Fibroblast of upper back skin (primary cell): ENCODE measurements around the gene CCDC149.

Source experiments
- DNase-seq: peaks from one replicate; pipeline ENCODE4 v3.0.0-alpha.2; 2013

Gene CCDC149

GRCh38 chr4:24912252-24913118, at the start of gene CCDC149:
TSS of gene CCDC149 (minus strand) at chr4:24913042. CDS start at chr4:24912864, 178 bp downstream.
- DNase-seq: peak; percentile 64

DNA sequence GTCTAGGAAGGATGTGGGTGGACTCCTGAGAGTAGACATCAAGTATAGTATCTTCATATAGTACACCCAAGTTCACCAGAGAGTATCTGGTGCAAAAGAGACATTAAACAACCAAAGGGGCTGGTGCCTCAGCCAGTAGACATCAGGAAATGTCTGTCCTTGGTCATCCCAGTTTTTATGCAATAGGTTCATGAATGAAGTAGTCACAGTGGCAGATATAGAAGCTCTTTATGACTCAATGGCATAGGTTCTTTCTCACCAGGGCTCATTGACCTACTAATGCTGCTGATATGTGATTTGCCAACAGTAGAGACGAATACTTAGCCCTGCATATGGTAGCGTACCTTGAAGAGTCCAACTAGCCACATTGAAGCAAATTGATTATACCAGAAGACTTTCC, 45.0 kb upstream of the CCDC149 start:
- DNase-seq: no peak

GRCh38 chr4:24956763-24957162, 43.9 kb upstream of the CCDC149 start:
- no peak for DNase-seq

DNA sequence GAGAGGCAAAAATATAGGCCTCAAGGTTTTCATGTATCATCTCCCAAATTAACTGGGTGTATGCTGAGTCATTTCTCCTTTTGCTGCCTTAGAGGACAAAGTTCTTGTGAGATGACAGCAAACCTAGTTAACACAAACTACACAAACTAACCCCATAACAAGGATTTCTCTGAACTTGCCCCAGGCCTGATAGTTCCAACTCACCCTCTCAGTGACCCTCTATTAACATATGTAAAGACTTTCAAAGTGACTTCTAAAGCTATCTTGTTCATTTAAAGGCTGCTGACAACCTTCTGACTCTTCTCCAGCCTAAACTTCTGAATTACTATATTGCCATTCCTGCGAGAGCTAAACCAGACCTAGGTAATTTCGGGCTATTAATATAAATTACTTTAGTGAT, 43.2 kb upstream of the CCDC149 start:
- no peak for DNase-seq

DNA sequence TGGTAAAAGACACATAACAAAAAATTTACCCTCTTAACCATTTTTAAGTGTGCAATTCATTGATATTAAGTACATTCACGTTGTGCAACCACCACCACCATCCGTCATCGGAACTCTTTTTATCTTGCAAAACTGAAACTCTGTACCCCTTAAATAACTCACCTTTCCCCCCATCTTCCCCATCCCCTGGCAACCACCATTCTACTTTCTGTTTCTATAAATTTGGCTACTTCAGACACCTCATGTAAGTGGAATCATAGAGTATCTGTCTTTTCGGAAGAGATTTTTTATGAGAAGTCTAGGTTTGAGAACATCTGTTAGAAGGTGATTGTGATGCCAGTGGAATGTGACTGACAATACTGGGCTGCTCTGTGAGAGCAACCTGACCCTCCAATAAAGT, 39.8 kb upstream of the CCDC149 start:
- DNase-seq: no peak

DNA sequence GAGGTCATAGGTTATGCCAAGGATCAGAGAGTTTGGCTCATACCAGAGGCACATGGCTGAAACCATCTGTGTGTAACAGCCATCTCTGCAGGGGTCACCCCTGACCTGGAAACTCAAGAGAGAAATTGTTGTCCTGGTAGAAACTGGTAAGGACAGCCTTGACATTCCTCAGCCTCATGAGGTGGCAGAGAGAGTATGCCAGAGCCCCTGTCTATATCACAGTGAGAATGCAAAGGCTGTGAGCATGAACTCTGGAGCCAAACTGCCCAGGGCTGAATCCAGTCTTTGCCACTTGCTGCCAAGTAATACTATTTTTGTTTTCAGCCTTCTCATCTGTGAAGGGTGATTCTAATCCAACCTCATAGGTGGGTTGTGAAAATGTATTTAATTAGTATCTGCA, 37.1 kb upstream of the CCDC149 start:
- DNase-seq: no peak

GRCh38 chr4:24937917-24938281, 25.1 kb upstream of the CCDC149 start:
- no peak for DNase-seq

GRCh38 chr4:24937176-24937916, 24.5 kb upstream of the CCDC149 start:
- DNase-seq: peak; percentile 16

DNA sequence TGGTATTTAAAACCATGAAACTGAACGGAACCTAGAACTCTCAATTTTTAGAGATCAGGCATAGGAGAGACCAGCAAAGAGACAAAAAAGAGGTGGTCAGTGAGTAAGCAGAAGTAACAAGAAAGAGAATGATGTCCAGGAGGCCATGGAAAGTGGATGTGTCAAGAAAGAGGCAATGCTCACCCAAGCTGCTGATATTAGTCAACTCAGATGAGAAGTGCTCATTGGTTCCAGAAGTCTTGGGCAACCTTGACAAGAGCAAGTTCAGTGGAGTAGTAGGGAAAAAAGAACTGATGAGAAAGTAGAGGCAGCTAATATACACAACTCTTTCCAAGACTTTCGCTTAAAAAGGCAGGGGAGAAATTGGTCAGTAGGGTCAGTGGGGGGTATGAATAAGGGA, 23.0 kb upstream of the CCDC149 start:
- DNase-seq: no peak

DNA sequence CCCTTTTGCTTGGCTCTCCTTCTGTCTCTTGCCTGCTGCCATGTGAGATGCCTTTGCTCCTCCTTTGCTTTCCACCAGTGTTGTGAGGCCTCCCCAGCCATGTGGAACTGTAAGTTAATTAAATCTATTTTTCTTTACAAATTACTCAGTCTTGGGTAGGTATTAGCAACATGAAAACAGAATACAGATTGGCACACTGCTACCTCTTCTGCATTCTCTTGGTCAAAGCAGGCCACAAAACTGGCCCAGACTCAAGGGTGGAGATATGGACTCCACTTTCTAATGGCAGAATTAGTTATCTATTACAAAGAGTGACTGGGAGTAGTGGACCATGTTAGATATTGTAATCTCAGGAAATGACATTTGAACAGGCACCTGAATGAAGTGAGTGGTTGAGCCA, 21.5 kb upstream of the CCDC149 start:
- no peak for DNase-seq

- DNase-seq: no peak
Measured at GRCh38 chr4:24933684-24934275, 20.9 kb upstream of the CCDC149 start.

DNA sequence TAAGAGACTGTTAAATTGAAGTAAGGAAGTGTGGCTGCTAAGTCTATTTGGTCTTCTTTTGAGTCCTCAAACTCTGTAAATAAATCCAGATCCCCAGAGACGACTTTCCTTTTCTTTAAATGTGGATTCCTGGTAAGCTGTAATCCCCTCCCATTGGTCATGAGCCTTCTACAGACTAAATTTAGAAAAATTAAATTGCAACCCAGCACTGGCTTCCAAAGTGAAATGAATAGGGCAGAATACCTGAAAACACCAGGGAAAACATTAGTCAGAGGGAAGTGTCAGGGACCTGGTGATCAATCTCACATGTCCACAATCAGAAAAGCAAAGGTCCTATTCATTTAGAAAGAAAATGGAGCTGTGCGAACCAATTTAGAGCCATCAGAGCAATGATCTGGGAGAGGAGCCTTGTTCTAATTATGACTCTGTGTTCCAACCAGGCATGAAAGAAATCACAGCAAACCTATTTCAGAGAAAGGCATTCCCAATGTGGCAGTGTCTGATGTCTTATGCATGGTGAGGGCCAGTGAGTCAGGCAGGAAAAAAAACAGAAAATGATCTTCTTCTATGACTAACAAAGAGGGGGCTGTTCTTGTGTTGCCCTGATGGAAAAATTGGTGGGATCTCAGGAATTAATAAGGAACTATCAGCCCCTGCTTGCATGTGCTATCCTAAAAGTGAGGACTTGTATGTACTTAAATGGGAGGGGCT, 19.8 kb upstream of the CCDC149 start:
- DNase-seq: peak; percentile 67

DNA sequence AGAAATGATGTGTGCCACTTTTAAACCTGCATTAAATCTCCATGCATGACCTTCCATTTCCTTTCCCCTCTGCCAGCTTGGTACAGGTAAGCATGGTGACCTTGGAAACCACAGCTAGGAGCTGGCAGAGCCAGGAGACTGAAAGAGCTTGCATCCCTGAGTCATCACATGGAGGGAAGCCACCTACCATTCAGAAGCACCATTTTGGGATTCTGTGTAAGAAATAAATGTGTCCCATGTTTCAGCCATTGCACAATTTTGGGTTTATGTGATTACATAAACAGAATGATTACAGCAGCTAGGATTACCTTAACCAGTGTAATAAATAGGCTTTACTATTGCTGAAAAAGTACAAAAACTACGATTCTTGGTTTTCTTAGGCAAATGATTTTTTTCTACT, 17.3 kb upstream of the CCDC149 start:
- DNase-seq: no peak

DNA sequence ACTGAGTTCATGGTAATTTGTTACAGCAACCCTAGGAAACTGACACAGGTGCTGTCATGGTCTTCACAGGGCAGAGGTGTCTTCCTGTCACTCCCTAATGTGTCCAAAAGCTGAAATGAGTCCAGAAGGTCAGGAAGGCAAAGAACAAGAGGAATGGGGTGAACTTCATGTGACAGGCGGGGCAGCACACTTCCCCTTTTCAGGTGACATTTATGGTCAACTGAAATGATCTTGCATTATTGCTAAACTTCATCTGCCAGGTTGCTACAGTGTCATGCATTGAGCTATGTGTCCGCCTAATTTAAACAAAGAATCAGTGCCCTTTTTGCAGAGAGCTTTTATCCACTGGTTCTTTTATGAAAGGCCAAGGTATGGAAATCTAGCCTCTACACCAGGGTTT, 15.9 kb upstream of the CCDC149 start:
- no peak for DNase-seq

DNA sequence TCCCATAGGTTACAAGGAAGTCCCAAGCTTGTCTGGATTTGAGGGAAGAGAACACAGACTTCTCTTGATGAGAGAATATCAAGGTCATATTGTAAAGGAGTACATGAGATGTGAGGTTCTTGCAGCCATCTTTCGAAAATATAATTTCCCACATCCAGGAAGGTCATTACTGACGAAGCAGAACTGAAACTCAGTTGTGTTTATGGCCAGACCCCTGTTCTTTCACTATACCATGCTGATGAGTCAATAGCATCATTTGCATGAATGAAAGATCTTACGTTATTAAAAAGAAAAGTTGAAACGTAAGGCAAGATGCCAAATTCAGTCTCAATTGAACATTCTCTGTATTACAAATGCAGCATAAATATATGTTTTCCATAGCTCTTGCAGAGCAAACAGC, 14.2 kb upstream of the CCDC149 start:
- DNase-seq: no peak

GRCh38 chr4:24924309-24924781, 11.5 kb upstream of the CCDC149 start:
- peak; percentile 99 for DNase-seq

GRCh38 chr4:24923550-24923949, 10.7 kb upstream of the CCDC149 start:
- DNase-seq: no peak

GRCh38 chr4:24923002-24923401, 10.2 kb upstream of the CCDC149 start:
- no peak for DNase-seq

DNA sequence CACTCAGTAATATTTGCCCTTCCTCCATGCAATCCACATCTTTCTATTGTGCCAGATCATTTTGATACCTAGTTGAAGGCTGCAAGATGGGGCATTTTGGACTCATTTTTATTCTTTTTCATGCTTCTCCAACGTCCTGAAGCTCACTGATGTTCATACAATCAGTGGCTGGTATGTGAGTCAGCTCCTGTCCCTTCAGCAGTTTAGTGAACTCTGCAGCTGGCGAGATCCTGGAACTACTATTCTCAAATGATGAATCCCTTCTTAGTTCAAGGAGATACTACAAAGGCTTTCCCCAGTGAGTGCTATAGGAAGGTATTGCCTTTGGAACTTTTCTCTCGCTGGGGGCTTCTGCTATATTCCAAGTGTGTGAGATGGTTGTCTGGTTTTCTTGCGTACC, 9.6 kb upstream of the CCDC149 start:
- DNase-seq: peak; percentile 41

DNA sequence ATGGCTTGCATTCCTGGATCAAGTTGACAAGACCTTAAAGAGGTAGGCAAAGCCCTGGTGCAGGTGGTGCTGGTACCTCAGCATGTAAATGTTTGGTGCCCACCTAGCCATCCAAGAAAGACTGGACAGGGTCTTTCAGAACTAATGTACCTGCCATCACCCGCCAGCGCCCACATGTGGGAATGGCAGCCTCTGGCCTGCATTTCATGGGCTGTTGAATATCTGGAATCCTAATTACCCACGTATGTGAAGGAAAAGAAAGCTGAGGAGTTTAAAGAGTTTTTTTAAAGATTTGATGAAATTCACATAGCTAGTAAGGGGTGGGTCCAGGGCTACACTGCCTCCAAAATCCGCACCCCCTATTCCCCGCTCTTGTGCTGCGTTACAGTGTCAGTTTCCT, 8.6 kb upstream of the CCDC149 start:
- no peak for DNase-seq

DNA sequence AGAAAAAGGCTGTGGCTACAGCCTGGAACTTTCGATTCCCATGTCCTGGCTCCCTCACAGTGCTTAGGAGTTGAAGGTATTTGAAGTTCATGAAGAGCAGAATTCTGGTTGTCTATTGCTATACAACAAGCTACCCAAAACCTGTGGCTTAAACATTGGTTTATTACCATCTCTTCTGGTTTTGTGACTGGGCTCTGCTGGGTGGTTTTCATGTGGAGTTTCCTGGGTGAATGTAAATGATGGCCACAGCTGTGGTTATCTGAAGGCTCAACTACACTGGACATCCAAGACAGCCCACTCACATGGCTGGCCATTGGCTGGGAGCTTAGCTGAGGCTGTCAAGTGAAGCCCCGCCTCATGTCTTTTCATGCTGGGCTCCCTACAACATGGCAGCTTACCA, 7.2 kb upstream of the CCDC149 start:
- DNase-seq: no peak

DNA sequence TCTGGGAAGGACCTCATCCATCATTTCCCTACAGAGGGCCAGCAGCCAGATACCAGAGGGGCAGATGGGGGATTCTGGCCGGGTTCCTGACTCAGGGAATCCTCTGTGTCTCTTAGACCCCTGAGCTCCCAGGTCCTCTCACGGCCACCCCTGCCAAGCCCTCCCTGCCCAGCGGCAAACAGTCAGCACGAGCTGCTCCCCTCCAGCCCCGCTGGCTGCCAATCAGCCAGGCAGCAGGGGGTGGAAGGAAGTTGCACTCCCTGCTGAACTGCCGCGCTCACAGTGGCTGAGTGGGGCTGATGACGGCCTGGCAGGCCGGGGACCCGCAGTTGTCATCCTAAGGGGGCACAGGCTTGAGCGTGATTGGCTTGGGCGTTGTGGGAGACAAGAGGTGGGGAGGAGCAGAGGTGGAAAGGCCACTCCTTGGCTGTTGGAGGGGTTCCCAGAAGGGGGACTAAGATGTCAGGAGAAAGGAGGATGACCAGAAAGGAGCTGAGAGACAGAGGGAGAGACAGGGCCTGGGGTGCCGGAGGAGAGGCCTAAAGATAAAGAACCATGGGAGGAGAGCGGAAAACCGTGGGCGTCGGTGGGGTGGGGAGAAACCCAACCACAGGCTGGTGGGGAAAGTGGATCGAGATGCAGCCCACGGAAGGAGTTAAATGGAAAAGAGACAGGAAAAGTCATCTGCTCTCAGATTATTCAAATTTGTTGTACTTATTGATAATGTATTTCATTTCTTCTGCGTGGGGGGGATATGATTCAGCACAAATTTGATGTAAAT, 4.4 kb upstream of the CCDC149 start:
- no peak for DNase-seq
